GM23338 (cell line): ENCODE measurements around the gene CLPTM1L. TPM values are rescaled to one million over a fixed set of nuclear protein-coding genes. Genes with fewer than 3 reads are reported as not detected.

ENCODE experiments used
- ATAC-seq: fragments of 200-7000 bp; cut with Tn5 transposase; 3 replicates; pipeline ENCODE4 v1.9.1; 2020
- DNase-seq: peaks from one replicate; pipeline ENCODE4 v3.0.0-alpha.2; 2015; ENCODE audit warnings: low spot score
- H2AFZ ChIP-seq: fragments of 200-600 bp; sonication (generic); 2 replicates; pipeline ENCODE4 v1.8.0; 2016; ENCODE audit warnings: antibody characterized with exemption, mild to moderate bottlenecking, moderate library complexity
- H3F3A ChIP-seq: fragments of 200-600 bp; sonication (generic); replicated peaks from 2 replicates; pipeline ENCODE4 v1.8.0; 2017; ENCODE audit warnings: antibody characterized with exemption, mixed run types, low read depth
- H3K27ac ChIP-seq: fragments of 200-600 bp; sonication (generic); 2 replicates; pipeline ENCODE4 v1.6.1; 2016; ENCODE audit warnings: low read depth
- H3K27me3 ChIP-seq: fragments of 200-600 bp; sonication (generic); 2 replicates; pipeline ENCODE4 v1.8.0; 2016; ENCODE audit warnings: mild to moderate bottlenecking, mixed run types, moderate library complexity; ENCODE audit not compliant: insufficient read depth
- H3K36me3 ChIP-seq: fragments of 200-600 bp; sonication (generic); 2 replicates; pipeline ENCODE4 v1.8.0; 2016; ENCODE audit warnings: mild to moderate bottlenecking; ENCODE audit not compliant: insufficient read depth
- H3K4me1 ChIP-seq: fragments of 200-600 bp; sonication (generic); 2 replicates; pipeline ENCODE4 v1.8.0; 2016; ENCODE audit warnings: mild to moderate bottlenecking, moderate library complexity; ENCODE audit not compliant: insufficient read depth
- H3K4me2 ChIP-seq: fragments of 200-600 bp; sonication (generic); 2 replicates; pipeline ENCODE4 v1.7.1; 2017; ENCODE audit warnings: mixed run types
- H3K4me3 ChIP-seq: fragments of 200-600 bp; sonication (generic); 2 replicates; pipeline ENCODE4 v1.6.1; 2016; ENCODE audit warnings: mixed run types
- H3K79me2 ChIP-seq: fragments of 200-600 bp; sonication (generic); replicated peaks from 2 replicates; pipeline ENCODE4 v1.8.0; 2017; ENCODE audit warnings: mild to moderate bottlenecking; ENCODE audit not compliant: insufficient read depth
- H3K9me2 ChIP-seq: fragments of 200-600 bp; sonication (generic); 2 replicates; pipeline ENCODE4 v1.8.0; 2017; ENCODE audit not compliant: insufficient read depth
- H4K20me1 ChIP-seq: fragments of 200-600 bp; sonication (generic); replicated peaks from 2 replicates; pipeline ENCODE4 v1.8.0; 2017; ENCODE audit warnings: mild to moderate bottlenecking; ENCODE audit not compliant: insufficient read depth
- H3K27ac Mint-ChIP-seq: 2 replicates; pipeline ENCODE4 v1.8.0; 2020; ENCODE audit warnings: inconsistent platforms, mild to moderate bottlenecking, moderate library complexity, mixed read lengths
- H3K27me3 Mint-ChIP-seq: 3 replicates; pipeline ENCODE4 v1.8.0; 2022; ENCODE audit warnings: low read depth, mild to moderate bottlenecking, moderate library complexity, mixed read lengths, inconsistent platforms; ENCODE audit not compliant: insufficient read depth, poor library complexity
- H3K36me3 Mint-ChIP-seq: 3 replicates; pipeline ENCODE4 v1.8.0; 2021; ENCODE audit warnings: low read depth, mild to moderate bottlenecking, inconsistent platforms, moderate library complexity, mixed read lengths
- H3K4me1 Mint-ChIP-seq: 3 replicates; pipeline ENCODE4 v1.8.0; 2020; ENCODE audit warnings: mild to moderate bottlenecking, inconsistent platforms, mixed read lengths
- H3K4me3 Mint-ChIP-seq: 3 replicates; pipeline ENCODE4 v1.8.0; 2021; ENCODE audit warnings: moderate library complexity, mild to moderate bottlenecking, inconsistent platforms, mixed read lengths
- H3K9me3 Mint-ChIP-seq: 3 replicates; pipeline ENCODE4 v1.8.0; 2020; ENCODE audit warnings: moderate library complexity, mild to moderate bottlenecking, inconsistent platforms, mixed read lengths
- CREB1 ChIP-seq: fragments of 250-450 bp; sonication (Bioruptor Pico); IDR thresholded peaks from 2 replicates; pipeline ENCODE4 v1.5.0; 2020; ENCODE audit warnings: low read depth, mild to moderate bottlenecking, moderate library complexity
- JUNB ChIP-seq: IDR thresholded peaks from one replicate; pipeline ENCODE4 v1.6.1; 2016; ENCODE audit warnings: antibody characterized with exemption; ENCODE audit not compliant: unreplicated experiment
- POLR2AphosphoS5 ChIP-seq: IDR thresholded peaks from 2 replicates; pipeline ENCODE4 v1.6.1; 2016; ENCODE audit warnings: antibody characterized with exemption, low read depth
- STAT1 ChIP-seq: IDR thresholded peaks from one replicate; pipeline ENCODE4 v1.6.1; 2016; ENCODE audit warnings: antibody characterized with exemption; ENCODE audit not compliant: unreplicated experiment
- ZNF114 ChIP-seq: fragments of 250-450 bp; sonication (Bioruptor Pico); IDR thresholded peaks from 2 replicates; pipeline ENCODE4 v1.5.0; 2020; ENCODE audit warnings: mild to moderate bottlenecking, moderate library complexity
- ZNF462 ChIP-seq: fragments of 250-450 bp; sonication (Bioruptor Pico); IDR thresholded peaks from 2 replicates; pipeline ENCODE4 v1.5.0; 2020; ENCODE audit warnings: mild to moderate bottlenecking, moderate library complexity
- polyA plus RNA-seq: library from polyadenylated mRNA; unstranded; fragments of >200 nt; fragmentation: Nextera tagmentation; extraction: Ambion mirVana; gene quantifications from 2 replicates; pipeline ENCODE4 v1.2.1, GENCODE V29; 2016
- total RNA-seq: library from RNA; depleted of rRNA; stranded (reverse); fragments of >200 nt; shearing (Covaris generic); gene quantifications from 2 replicates; pipeline ENCODE4 v1.2.3, GENCODE V29; 2014

CLPTM1L gene
- total and polyA plus RNA-seq, 2 experiments from 2014 or later = 39.9 to 110 TPM

DNA sequence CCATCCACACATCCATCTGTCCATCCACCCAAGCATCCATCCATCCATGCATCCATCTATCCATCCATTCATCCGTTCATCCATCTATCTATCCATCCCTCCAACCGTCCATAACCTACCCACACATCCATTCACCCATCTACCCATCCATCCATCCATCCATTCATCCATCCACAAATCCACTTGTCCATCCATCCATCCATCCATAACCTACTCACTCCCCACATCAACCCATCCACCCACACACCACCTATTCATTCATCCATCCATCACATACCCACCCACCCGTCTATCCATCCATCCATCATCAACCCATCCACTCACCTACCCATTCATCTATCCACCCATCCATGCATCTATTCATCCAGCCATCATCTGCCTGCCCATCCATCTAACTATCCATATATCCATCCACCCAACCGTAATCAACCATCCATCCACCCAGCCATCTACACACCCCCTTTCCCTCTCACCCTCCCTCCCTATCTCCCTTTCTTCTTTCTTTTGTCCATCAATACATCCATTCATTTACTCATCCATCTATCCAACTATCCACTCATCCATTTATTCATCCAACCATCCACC lies 43.6 kb upstream of the CLPTM1L start (continued):
- TF ChIP-seq CREB1 (CRISPR knock-in tag) = no peak
- TF ChIP-seq POLR2AphosphoS5 = no peak
- TF ChIP-seq ZNF462 (CRISPR knock-in tag) = no peak
- no peak for TF ChIP-seq STAT1
- no peak for TF ChIP-seq JUNB

DNA sequence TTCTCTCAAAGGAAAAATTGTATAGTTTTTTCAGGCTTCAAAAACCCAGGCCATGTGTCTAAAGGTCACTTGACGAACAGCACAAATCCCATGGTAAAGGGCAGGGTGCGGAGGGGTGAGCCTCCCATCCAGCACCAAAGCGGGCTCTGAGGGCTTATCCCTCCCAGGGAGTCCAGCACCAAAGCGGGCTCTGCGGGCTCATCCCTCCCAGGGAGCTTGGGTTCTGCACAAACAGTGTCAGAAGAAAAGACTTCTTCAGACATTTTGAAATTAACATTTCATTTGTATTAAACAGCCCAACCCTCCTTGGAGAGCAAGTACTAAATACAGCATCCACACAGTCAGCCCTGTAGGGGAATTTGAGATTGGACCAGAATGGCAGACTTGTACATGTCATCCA lies 43.0 kb upstream of the CLPTM1L start:
- ATAC-seq = no peak
- no peaks in the 10 kb centered on the region for H3K9me2 ChIP-seq
- TF ChIP-seq ZNF114 = no peak
- peaks cover 26% of the 10 kb centered on the region for H3K27me3 Mint-ChIP-seq
- H3K27me3 ChIP-seq = peaks cover 23% of the 10 kb centered on the region; the same call in 1 of the 2 replicates
- no peaks in the 10 kb centered on the region for H4K20me1 ChIP-seq
- no peaks in the 10 kb centered on the region for H3K36me3 ChIP-seq
- peaks cover 7% of the 10 kb centered on the region; the same call in 1 of the 2 replicates for H3K4me1 ChIP-seq
- H3K4me3 Mint-ChIP-seq = no peak overlapping the region
- 0 out of 2 replicates have a peak, but pooled peaks cover 5% of the 10 kb centered on the region for H3F3A ChIP-seq
- no peaks in the 10 kb centered on the region for H3K79me2 ChIP-seq
- H3K4me3 ChIP-seq = no peak overlapping the region
- no peak overlapping the region for H2AFZ ChIP-seq
- H3K9me3 Mint-ChIP-seq = no peaks in the 10 kb centered on the region
- no peak overlapping the region for H3K27ac Mint-ChIP-seq
- peaks cover 12% of the 10 kb centered on the region for H3K4me1 Mint-ChIP-seq
- H3K27ac ChIP-seq = no peak overlapping the region
- no peak overlapping the region for H3K4me2 ChIP-seq
- H3K36me3 Mint-ChIP-seq = no peaks in the 10 kb centered on the region
- no peak for DNase-seq
